Stimulated activated naive CD8-positive, alpha-beta T cell treated with anti-CD3 and anti-CD28 coated beads, Interleukin-15, Interleukin-2, amounts not matched to agents 100 U/mL and 50 U/mL, for 24 hours (primary cell): ENCODE results near the gene SLC52A3.
"Not testable (repeated sequence)": the region's sequence is repeated elsewhere in the genome, so short reads cannot be mapped to it uniquely, and the experiment has no call there.

Experiments used
- ATAC-seq: fragments of 150-1000 bp; cut with Tn5 transposase; one replicate; pipeline ENCODE4 v1.10.0; 2021
- DNase-seq: peaks from one replicate; pipeline ENCODE4 v3.0.0; 2021

Gene SLC52A3

DNA sequence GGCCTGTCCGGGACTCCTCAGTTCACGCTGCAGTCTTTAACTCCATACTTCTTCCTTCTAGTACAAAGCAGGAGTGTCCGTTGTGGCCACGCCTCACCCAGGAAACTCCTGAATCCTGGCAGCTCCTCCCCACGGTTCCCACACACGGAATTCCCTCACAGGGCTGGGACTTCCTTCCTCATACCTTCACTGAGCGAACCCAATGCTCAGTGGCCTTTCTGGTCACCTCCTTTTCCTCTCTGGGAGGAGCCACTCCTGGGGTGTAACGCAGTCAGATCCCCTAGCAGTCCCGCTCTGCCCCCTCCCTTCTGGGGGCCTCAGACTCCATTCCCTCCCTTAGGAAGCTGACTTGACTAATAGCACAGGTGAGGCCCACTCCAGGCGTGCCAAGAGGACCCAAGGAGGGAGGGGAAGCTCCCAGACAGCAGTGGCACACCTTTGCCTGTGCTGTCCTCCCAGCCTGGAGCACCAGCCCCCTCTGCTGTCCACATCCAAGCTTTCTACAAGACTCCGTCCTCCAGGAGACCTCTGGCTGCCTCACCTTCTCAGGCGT lies at the start of gene SLC52A3:
Gene SLC52A3 (minus strand): TSS at position 75 of the 553 bp plus-strand sequence. CDS start 2,726 bp downstream, outside the sequence.
- no peak for ATAC-seq
- DNase-seq = peak; percentile 14

- ATAC-seq = peak; percentile 36
- peak; percentile 69 for DNase-seq
These were observed 47.8 kb upstream of the SLC52A3 start for GRCh38 chr20:815914-816606.

- no peak for DNase-seq
- no peak for ATAC-seq
These were observed 46.9 kb upstream of the SLC52A3 start for GRCh38 chr20:815226-815625.

GRCh38 chr20:813390-813789 lies 45.1 kb upstream of the SLC52A3 start:
- no peak for ATAC-seq

DNA sequence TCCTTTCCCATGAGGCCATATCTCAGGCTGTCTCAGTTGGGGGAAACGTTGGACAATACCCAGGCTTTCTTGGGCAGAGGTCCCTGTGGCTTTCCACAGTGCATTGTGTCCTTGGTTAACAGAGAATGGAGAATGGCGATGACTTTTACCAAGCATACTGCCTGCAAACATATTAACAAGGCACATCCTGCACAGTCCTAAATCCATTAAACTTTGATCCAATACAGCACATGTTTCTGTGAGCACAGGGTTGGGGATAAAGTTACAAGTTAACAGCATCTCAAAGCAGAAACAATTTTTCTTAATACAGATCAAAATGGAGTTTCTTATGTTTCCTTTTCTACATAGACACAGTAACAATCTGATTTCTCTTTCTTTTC lies 44.1 kb upstream of the SLC52A3 start:
- not testable (repeated sequence) for ATAC-seq, DNase-seq

More at GRCh38 chr20:813390-813789, 45.1 kb upstream of the SLC52A3 start:
- no peak for DNase-seq

DNA sequence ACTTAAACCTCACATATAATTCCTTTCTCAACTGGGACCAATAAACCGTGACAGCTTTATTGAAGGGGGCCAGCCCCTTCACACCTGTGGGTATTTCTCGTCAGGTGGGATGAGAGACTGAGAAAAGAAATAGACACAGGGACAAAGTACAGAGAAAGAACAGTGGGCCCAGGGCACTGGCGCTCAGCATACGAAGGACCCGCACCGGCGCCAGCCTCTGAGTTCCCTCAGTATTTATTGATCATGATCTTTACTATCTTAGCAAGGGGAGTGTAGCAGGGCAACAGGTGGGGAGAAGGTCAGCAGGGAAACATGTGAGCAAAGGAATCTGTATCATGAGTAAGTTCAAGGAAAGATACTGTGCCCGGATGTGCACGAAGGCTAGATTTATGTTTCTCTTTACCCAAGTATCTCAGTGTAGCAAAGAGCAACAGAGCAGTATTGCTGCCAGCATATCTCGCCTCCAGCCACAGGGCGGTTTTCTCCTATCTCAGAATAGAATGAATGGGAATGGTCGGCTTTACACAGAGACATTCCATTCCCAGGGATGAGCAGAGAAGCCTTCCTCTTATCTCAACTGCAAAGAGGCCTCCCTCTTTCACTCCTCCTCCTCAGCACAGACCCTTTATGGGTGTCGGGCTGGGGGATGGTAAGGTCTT lies 43.6 kb upstream of the SLC52A3 start:
- DNase-seq, ATAC-seq: not testable (repeated sequence)

GRCh38 chr20:805713-806112 lies 37.4 kb upstream of the SLC52A3 start:
- ATAC-seq (no peak), DNase-seq (no peak)

GRCh38 chr20:801678-802077 lies 33.4 kb upstream of the SLC52A3 start:
- DNase-seq = no peak
- no peak for ATAC-seq

DNA sequence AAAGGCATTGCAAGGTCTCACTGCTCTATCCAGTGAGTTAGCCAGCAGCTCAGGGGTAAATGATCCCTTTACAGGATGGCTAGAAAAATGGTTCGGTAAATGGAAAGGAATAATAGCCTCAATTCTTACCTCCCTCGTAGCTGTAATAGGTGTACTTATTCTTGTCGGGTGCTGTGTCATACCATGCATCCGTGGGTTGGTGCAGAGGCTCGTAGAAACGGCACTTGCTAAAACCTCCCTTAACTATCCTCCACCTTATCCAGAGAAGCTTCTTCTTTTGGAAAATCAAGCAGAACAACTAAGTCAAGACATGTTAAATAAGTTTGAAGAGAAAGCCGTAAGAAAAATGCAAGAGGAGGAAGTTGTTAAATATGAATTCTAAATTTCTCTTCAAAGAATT lies 31.7 kb upstream of the SLC52A3 start:
- not testable (repeated sequence) for ATAC-seq, DNase-seq

- not testable (repeated sequence) for DNase-seq, ATAC-seq
These were observed 30.4 kb upstream of the SLC52A3 start for GRCh38 chr20:798746-799145.

GRCh38 chr20:796921-797320 lies 28.6 kb upstream of the SLC52A3 start:
- DNase-seq = no peak
- ATAC-seq = no peak

DNA sequence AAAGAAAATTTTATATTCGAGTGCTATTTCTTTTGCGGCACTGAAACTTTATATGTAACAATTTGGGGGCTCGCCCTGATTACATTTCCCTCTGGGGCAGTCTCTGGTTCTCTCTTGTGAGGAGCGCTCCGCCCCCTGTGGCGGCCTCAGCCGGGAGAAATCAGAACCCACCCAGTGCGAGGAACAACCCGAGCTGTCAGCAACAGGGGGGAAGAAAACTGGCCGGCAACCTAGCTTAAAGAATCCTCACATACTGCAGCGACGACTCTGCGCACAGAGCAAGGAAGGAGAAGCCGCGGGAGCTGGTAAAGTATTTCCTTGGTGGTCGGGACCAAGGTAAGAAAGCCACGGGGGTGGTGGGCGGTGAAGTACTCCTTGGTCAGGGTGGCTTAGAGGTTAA lies 23.9 kb upstream of the SLC52A3 start:
- ATAC-seq (no peak), DNase-seq (no peak)

- DNase-seq (no peak), ATAC-seq (no peak)
These were observed 22.8 kb upstream of the SLC52A3 start for GRCh38 chr20:791056-791455.

DNA sequence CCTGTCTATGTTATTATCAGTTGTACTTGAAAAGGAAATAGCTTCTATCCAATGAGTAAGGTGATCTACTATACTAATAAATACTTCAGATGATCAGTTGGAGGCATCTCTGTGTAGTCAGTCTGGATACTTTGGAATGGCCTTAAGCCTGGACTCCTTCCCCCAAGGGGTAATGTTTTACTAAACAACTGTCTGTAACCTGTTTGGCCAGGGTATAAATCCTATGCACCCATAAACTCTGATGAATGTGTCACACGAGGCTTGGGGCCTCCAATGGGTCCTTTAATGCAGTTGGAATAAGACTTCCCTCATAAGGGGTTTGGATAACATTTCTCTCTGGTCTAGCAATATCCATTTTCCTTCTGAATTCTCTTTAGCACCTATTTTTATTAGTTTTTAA lies 19.5 kb upstream of the SLC52A3 start:
- ATAC-seq = no peak
- DNase-seq = no peak

DNA sequence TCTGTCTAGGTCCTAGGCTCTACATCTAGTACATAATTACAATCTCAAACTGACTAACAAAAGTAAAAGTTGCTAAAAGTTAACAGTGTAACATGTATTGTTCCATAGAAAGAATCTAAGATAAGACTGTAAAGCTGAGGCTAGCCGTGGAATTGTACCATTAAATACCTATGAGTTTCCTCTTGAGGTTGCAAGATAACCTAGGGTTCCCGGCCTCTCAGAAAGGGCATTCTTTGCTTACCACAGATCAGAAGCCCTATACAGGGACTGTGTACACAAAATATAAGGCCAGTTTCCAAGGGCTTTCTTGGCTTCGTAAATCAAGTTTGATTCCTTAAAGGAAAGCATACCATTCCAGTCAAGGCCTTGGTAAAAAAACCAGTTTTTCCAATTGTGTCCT lies 11.5 kb upstream of the SLC52A3 start:
- DNase-seq (no peak), ATAC-seq (no peak)

DNA sequence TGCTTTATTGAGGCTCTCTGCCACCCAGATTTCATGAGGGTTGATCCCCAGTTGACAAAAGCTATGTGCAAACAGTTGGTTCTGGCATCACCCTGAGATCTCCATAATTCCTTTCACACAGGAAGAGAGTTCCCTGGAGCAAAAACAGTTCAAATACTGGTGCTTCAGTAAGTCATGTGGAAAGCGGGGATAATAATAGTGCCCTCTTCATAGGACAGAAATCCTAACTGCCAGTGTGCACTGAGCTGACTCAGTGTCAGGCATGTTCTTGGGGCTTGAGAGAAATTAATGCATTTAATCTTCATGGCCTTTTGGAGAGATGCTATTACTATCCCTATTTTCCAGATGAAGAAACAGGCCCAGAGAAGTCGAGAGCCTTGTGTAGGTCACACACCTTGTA lies 7.9 kb upstream of the SLC52A3 start:
- ATAC-seq (no peak), DNase-seq (no peak)

DNA sequence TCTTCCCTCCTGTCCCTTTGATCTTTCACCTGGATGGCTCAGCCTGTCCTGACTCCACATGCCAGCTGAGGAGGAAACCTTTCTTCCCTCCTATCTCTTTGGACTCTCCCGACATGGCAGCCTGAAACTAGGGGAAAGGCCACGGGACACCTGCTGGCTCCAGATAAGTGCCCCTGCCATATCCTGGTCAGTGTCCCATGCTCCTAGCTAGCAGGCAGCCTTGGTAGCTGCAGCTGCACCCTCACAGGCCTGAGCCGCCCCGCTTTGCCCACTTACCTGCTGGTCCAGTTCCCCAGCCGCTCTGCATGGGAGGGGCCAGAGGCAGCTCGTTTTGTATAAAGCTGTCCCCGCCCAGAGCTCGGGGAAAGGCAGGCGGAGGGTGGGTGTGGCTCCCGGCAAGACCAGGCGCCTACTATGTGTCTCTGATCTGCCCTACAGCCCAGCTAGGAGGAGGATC lies 7.4 kb upstream of the SLC52A3 start:
- DNase-seq = no peak
- ATAC-seq = no peak

DNA sequence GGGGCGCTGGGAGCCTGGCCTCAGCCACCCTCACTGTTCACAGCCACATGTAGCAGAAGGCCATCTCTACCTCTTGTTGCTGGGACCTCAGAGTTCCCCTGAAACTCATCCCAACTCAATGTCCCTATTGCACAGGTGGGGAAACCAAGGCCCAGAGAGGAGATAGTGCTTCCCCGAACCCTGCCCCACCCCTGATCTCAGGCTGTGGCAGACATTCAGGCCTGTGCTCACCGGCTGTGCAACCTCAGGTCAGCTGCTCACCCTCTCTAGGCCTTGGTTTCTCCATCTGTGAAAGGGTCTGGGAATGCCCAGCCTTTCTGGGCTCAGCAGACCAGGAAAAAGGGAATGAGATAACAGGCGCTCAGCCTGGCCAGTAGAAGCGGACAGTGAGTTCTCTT lies 6.4 kb upstream of the SLC52A3 start:
- no peak for ATAC-seq

GRCh38 chr20:774016-774659 lies 5.8 kb upstream of the SLC52A3 start:
- no peak for ATAC-seq
- no peak for DNase-seq

More for the DNA sequence above, 6.4 kb upstream of the SLC52A3 start:
- DNase-seq = no peak

DNA sequence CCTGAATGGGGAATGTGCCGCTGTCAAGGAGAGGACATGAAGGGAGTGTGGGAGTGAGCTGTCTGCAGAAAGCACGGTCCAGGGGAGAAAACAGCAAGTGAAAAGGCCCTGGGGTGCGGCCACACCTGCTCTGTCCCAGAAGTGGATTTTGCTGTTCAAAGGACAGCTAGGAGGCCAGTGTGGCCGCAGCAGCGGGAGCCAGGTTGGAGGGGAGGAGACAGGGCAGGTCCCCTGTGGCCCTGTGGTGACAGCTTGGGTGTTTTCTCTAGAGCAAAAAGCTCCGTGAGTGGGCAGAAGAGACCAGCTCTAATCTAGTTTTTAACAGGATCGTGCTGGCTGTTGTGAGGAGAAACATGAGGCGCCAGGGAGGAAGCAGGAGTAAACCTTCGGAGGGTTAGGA lies 4.5 kb upstream of the SLC52A3 start:
- DNase-seq = no peak
- no peak for ATAC-seq

GRCh38 chr20:771741-772464 lies 3.6 kb upstream of the SLC52A3 start:
- DNase-seq (no peak), ATAC-seq (no peak)

DNA sequence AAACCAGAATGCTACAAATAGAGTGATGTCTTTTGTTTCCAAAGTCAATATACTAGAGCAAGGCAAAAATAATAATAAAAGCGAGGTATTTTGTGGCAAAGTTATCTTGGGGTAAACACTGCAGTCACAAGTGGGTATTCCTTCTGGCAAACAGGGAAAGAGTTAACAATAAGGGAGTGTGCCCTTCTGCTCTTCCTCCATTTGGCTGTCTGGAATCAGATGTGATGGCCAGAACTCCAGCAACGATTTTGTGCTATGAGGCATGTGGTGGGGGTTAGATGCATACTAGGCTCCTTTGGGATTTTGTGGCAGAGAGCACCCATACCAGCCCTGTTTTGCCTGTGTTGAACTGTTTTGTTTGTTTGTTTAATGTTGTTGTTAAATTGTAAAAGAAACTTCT lies 2.4 kb upstream of the SLC52A3 start:
- DNase-seq = no peak
- no peak for ATAC-seq
